GM12878 (cell line): ENCODE results near the gene S100A8. TPM values are rescaled to one million over a fixed set of nuclear protein-coding genes. Genes with fewer than 3 reads are reported as not detected.

ENCODE experiments used
- ATAC-seq: fragments of 200-7000 bp; cut with Tn5 transposase; 3 replicates; pipeline ENCODE4 v1.9.1; 2020; ENCODE audit warnings: mild to moderate bottlenecking, moderate library complexity
- BruUV-seq: library from RNA; stranded (reverse); fragments of 400-500 nt; replicated peaks from 2 replicates; lab custom pipeline; 2021; lab: Mats Ljungman, UMichigan
- CTCF ChIA-PET: fragments of 300-600 bp; sonication (Branson Sonifier 250); formaldehyde crosslinking; extraction: SDS; loops from one replicate; lab custom pipeline; 2021; ENCODE audit warnings: inconsistent platforms; lab: Yijun Ruan, JAX
- POLR2A ChIA-PET: fragments of 350-600 bp; formaldehyde crosslinking; extraction: SDS; loops from one replicate; lab custom pipeline; 2021; ENCODE audit warnings: inconsistent platforms; lab: Charles Lee
- RAD21 ChIA-PET: fragments of 300-600 bp; sonication (Branson Sonifier 250); formaldehyde crosslinking; loops from one replicate; lab custom pipeline; 2023; ENCODE audit warnings: antibody characterized with exemption; ENCODE audit not compliant: unreplicated experiment; lab: Charles Lee
- SMC1A ChIA-PET: fragments of 300-600 bp; sonication (Branson Sonifier 250); formaldehyde crosslinking; loops from one replicate; lab custom pipeline; 2023; ENCODE audit not compliant: unreplicated experiment, uncharacterized antibody; lab: Charles Lee
- DNase-seq: peaks from one replicate; pipeline ENCODE4 v3.0.0-alpha.2; 2011; ENCODE audit warnings: low read depth, low spot score
- FAIRE-seq: peaks from 3 replicates; lab custom pipeline; 2011; peaks lifted over from hg19 to GRCh38; lab: Jason Lieb, UNC
- H2AFZ ChIP-seq: 2 replicates; pipeline ENCODE4 v1.6.0; 2011; ENCODE audit warnings: low read depth, low read length, control low read depth; ENCODE audit not compliant: control insufficient read depth
- H3K27ac ChIP-seq: 2 replicates; pipeline ENCODE4 v1.5.1; 2011; ENCODE audit warnings: control low read depth; ENCODE audit not compliant: control insufficient read depth, insufficient read depth
- H3K27me3 ChIP-seq, 2 experiments: replicated peaks in 1 of 2; 2 replicates each; pipeline versions ENCODE4 v1.6.0 to v1.6.1; 2011; ENCODE audit warnings: low read length in 1 of 2; ENCODE audit not compliant: control insufficient read depth in 2 of 2, insufficient read depth in 2 of 2
- H3K36me3 ChIP-seq, 2 experiments: 2 replicates each; pipeline ENCODE4 v1.5.1; 2011; ENCODE audit warnings: low read length in 1 of 2; ENCODE audit not compliant: control insufficient read depth in 2 of 2, insufficient read depth in 2 of 2
- H3K4me1 ChIP-seq: 2 replicates; pipeline ENCODE4 v1.6.1; 2011; ENCODE audit warnings: mild to moderate bottlenecking, low read length, moderate library complexity, mixed read lengths; ENCODE audit not compliant: control insufficient read depth, insufficient read depth
- H3K4me2 ChIP-seq: 2 replicates; pipeline ENCODE4 v1.6.0; 2011; ENCODE audit warnings: control low read depth; ENCODE audit not compliant: control insufficient read depth, insufficient read depth
- H3K4me3 ChIP-seq: fragments of 200-600 bp; sonication (generic); 2 replicates; pipeline ENCODE4 v1.5.1; 2016
- H3K79me2 ChIP-seq: 2 replicates; pipeline ENCODE4 v1.6.0; 2011; ENCODE audit warnings: low read length; ENCODE audit not compliant: control insufficient read depth, insufficient read depth
- H3K9ac ChIP-seq: 2 replicates; pipeline ENCODE4 v1.8.0; 2011; ENCODE audit warnings: low read length, control low read depth, mixed read lengths; ENCODE audit not compliant: control insufficient read depth, insufficient read depth
- H3K9me3 ChIP-seq: replicated peaks from 3 replicates; pipeline ENCODE4 v1.5.1; 2011; ENCODE audit warnings: mild to moderate bottlenecking, low read length; ENCODE audit not compliant: control insufficient read depth, insufficient read depth
- H4K20me1 ChIP-seq: 2 replicates; pipeline ENCODE4 v1.6.0; 2011; ENCODE audit not compliant: control insufficient read depth, insufficient read depth
- NKRF ChIP-seq: fragments of 450-650 bp; conservative IDR thresholded peaks from 2 replicates; pipeline ENCODE4 v1.6.1; 2017; ENCODE audit warnings: mild to moderate bottlenecking, moderate library complexity
- RAD21 ChIP-seq: IDR thresholded peaks from 2 replicates; pipeline ENCODE4 v1.6.1; 2011; ENCODE audit warnings: mild to moderate bottlenecking, low read depth, low read length, moderate library complexity; ENCODE audit not compliant: insufficient read depth
- SRF ChIP-seq, 2 experiments: IDR thresholded peaks; 2 replicates each; pipeline ENCODE4 v1.6.1; 2011; ENCODE audit warnings: low read depth in 2 of 2, low read length in 2 of 2, mild to moderate bottlenecking in 1 of 2, moderate library complexity in 1 of 2
- WGBS: methylation state at CpG from one replicate; pipeline ENCODE4 v1.1.6; 2016; ENCODE audit warnings: low lambda C conversion rate; ENCODE audit not compliant: insufficient replicate concordance, insufficient coverage; ENCODE audit errors: missing lambda C conversion rate; 5-methylcytosine and 5-hydroxymethylcytosine counted together
- in situ Hi-C: fragments of 300-500 bp; cut with MboI; formaldehyde crosslinking; loops from 9 replicates; pipeline ENCODE4 v1.14.3; 2018; ENCODE audit warnings: mixed read lengths
- intact Hi-C: fragments of 100-400 bp; cut with micrococcal nuclease; formaldehyde crosslinking; loops from one replicate; pipeline ENCODE4 v1.14.2; 2022; ENCODE audit not compliant: unreplicated experiment
- polyA plus RNA-seq, 11 experiments: library from polyadenylated mRNA; depleted of rRNA in 4 of 11; unstranded in 6 of 11; stranded (reverse) in 5 of 11; fragments of >200 nt; fragmentation: Nextera tagmentation in 4 of 11; fragmentation: Illumina TruSeq in 1 of 11; extraction: Ambion mirVana in 4 of 11; extraction: Trizol in 1 of 11; gene quantifications; 1 replicate in 1 of 11; 2 replicates in 10 of 11; pipeline versions ENCODE4 v1.2.1 to v1.2.3, GENCODE V29; 2011 to 2016; ENCODE audit warnings: inconsistent platforms in 2 of 11, missing spikeins in 2 of 11, low read depth in 1 of 11
- total RNA-seq, 4 experiments: library from RNA; depleted of rRNA in 3 of 4; stranded (reverse); fragments of >200 nt in 3 of 4; fragmentation: Illumina TruSeq in 1 of 4; extraction: Trizol in 1 of 4; gene quantifications; 2 replicates each; pipeline versions ENCODE4 v1.2.1 to v1.2.3, GENCODE V29; 2013 to 2021

S100A8 gene
- total and polyA plus RNA-seq, 10 of the 15 experiments (the other 5 are each of a cell fraction or from before 2014, with no cell fraction given), result 0.28 TPM; not detected in 9

- TF ChIP-seq NKRF, result no peak
- TF ChIP-seq RAD21, result peak; percentile 37
- TF ChIP-seq SRF (IDR thresholded peaks at IDR 0.05; ENCODE audit: low read depth in 2 of 2, low read length in 2 of 2), result no peak
- intact Hi-C loops (loop anchor here (5.0 kb wide), 1 partner anchor 97 kb away; no protein-coding TSS in a partner anchor), in situ Hi-C loops (no loop called here)
- BruUV-seq, result no TSS peak
- H3K4me3 ChIP-seq, result no peak overlapping the region
- no peaks in the 10 kb centered on the region for H4K20me1 ChIP-seq
- H2AFZ ChIP-seq, result no peak overlapping the region
- FAIRE-seq (no peak), ATAC-seq (no peak), DNase-seq (no peak)
- peaks cover 0 to 4% of the 10 kb centered on the region in 2 experiments; a peak in 2 of 4 replicates for H3K27me3 ChIP-seq
- H3K36me3 ChIP-seq, result no peaks in the 10 kb centered on the region
- ChIA-PET POLR2A (no interaction called here), CTCF (interaction anchor here (1.3 to 6.8 kb wide), 4 partner anchors 45 to 95 kb away, joined by 3 to 44 read pairs (median 5); no protein-coding TSS in a partner anchor), SMC1A (interaction anchor here (1.0 kb wide), 1 partner anchor 94 kb away, joined by 6 read pairs; no protein-coding TSS in a partner anchor), RAD21 (interaction anchor here (1.1 kb wide), 1 partner anchor 95 kb away, joined by 5 read pairs; no protein-coding TSS in a partner anchor)
- no peak overlapping the region for H3K9ac ChIP-seq
- no peaks in the 10 kb centered on the region for H3K79me2 ChIP-seq
- H3K9me3 ChIP-seq, result no peaks in the 10 kb centered on the region
- H3K4me2 ChIP-seq, result no peak overlapping the region
- no peaks in the 10 kb centered on the region for H3K4me1 ChIP-seq
- no peak overlapping the region for H3K27ac ChIP-seq
- 12% methylated on average over 5 of the region's 5 CpGs for WGBS
These were observed 9.4 kb upstream of the S100A8 start for GRCh38 chr1:153400244-153400643.
